NCI-H510A (cell line): ENCODE results near the gene RPL35.
A peak's percentile ranks its signal among the peaks of the same experiment; 100 is the strongest.

ENCODE experiments used
- DNase-seq: peaks from one replicate; lab custom pipeline; 2025; lab: John Stamatoyannopoulos, UW

The RPL35 gene

GRCh38 chr9:124877021-124877782, 15.4 kb upstream of the RPL35 start:
- peak; percentile 64 for DNase-seq

- DNase-seq = no peak
Observed at GRCh38 chr9:124875501-124875900, 13.7 kb upstream of the RPL35 start.

GRCh38 chr9:124873664-124874063, 11.9 kb upstream of the RPL35 start:
- no peak for DNase-seq

GRCh38 chr9:124871156-124871561, 9.4 kb upstream of the RPL35 start:
- DNase-seq = no peak

GRCh38 chr9:124870723-124871122, 9.0 kb upstream of the RPL35 start:
- no peak for DNase-seq

- no peak for DNase-seq
Observed at GRCh38 chr9:124869986-124870560, 8.3 kb upstream of the RPL35 start.

GRCh38 chr9:124869466-124869985, 7.8 kb upstream of the RPL35 start:
- DNase-seq = no peak

GRCh38 chr9:124868511-124869465, 7.0 kb upstream of the RPL35 start:
- peak; percentile 79 for DNase-seq

DNA sequence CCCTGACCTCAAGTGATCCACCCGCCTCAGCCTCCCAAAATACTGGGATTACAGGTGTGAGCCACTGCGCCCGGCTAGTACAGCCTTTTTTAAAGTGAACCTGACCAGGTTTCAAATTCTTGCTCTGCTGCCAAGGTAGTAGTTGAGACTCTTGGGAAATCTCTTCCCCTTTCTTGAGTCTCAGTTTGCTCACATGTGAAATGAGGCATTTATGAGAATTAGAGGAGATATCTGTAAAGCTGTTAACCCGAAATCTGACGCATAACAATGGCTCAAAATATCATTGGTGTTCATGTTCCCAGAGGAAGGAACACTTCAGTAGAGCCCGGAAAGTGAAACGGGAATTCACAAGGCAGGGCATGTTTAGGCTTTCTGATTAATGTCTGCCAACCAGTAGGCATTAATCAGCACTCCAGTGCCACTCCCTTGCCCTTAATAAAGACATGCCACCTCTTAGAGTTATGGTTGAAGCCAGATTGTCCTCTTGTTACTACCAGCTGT, 1.7 kb upstream of the RPL35 start:
- DNase-seq = no peak

DNA sequence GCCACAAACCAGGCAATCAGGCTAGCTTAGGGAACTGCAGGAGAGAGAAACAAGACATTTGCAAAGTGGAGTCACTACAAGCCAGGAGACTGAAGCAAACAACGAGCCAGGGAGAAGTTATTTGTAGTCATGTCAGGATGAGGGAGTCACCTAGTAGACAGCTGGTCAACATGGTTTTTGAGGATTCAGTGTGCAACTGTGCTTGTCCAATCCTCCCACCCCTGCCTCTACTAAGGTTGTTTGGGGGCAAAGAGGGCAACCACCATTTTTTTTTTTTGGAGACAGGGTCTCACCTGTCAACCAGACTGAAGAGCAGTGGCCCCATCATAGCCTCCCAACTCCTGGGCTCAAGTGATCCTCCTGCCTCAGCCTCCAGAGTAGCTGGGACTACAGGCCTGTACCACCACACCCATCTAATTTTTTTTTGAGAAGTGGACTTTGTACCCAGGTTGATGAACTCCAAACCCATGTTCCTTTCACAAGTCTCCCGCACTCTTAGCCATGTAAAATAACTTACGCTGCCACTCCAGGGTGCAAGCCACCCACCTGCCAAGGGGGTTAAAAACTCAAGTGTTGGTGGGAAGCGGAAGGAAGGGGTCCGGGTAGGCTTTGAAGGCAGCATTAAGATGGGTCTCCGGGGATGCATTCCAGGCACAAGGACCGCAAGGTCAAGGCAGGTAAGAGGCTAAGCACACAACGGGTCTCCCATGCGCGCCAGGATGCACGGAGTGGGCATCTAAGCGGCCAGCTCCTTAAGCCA, 995 bp downstream of the RPL35 start:
- DNase-seq = no peak

DNA sequence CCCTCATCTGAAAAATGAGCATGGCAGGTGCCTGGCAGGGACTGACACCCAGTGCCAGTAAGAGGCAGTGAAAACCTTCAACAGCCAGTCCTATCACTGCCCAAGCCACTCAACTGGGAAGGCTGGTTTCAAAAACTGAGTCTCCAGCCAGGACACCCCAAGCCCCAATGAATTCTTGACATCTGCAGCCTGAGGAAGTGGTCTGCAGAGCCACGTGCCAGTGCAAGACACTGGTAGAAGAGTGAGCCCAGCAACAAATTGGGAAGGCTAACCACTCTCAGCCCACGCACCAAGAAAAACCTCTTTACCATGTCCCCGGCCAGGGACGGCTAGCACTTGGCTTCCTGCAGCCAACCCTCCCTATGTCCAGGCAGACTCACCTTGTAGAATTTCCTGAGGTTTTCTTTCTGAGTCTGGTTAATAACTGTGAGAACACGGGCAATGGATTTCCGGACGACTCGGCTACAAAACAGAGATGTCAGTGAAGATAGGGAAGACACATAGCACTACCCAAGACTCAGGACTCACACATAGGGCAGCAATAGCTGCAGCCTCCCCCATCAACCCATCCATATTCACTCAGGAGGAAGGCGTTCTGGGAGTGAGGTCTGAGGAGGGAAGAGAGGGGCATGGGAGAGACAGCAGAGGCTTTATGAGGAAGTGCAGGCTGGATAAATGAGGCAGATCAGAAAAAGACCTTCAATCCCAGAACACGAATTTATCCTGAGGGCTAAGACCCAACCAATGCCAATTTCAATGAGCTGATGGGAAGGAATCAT, 1.8 kb downstream of the RPL35 start:
- DNase-seq = no peak

DNA sequence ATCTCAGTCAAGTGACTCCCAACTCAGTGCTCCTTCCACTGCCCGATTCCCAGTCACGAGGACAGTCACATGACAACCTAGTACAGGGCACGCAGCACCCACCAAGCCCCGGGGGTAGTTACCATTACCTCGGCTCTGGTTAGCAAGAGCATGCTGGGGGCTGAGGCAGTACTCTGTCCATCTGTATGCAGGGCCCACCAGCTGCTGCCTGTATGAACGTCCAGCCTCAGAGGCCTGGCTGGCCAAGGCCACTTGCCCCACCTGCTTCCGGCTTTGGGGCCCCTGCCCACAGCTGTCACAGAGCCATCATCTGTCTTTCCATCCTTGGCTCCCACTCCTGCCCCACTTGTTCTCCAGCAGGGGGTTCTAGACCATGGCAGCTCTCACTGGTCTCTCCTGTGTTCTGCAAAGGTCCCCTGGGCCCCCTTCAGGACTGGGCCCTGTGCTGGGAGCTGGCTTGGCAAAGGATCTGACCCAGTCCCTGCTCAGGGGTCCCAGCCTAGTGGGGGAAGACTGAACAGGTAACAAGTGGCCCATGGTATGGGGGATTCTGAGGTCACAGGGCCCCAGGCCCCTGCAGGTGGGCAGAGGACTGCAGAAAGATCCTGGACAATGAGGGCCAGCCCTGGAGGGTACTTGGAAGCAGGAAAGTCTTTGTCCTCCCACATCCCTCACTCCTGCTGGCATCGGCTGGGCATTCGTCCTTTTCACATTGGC, 3.3 kb downstream of the RPL35 start:
- no peak for DNase-seq

GRCh38 chr9:124857533-124858162, 4.1 kb downstream of the RPL35 start:
- DNase-seq = no peak

- no peak for DNase-seq
Observed at GRCh38 chr9:124855944-124856765, 5.6 kb downstream of the RPL35 start.

- no peak for DNase-seq
Observed at GRCh38 chr9:124855566-124855943, 6.2 kb downstream of the RPL35 start.

- no peak for DNase-seq
Observed at GRCh38 chr9:124854822-124855221, 6.9 kb downstream of the RPL35 start.

DNA sequence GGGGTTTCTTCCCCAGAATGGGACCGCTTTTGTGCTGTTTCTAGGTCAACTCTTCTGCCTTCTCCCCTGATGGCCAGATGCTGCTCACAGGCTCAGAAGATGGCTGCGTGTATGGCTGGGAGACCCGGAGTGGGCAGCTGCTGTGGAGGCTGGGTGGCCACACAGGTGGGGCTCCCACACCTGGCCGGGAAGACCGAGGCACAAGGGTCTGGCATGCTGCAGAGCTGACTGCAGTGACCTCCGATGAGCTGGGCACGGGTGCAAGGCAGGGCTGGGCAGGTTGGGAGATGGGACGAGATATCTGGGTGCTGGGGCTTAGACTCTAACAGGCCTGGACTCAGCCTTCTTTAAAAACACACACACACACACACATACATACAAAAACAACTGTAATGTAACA, 7.6 kb downstream of the RPL35 start:
- DNase-seq = no peak

DNA sequence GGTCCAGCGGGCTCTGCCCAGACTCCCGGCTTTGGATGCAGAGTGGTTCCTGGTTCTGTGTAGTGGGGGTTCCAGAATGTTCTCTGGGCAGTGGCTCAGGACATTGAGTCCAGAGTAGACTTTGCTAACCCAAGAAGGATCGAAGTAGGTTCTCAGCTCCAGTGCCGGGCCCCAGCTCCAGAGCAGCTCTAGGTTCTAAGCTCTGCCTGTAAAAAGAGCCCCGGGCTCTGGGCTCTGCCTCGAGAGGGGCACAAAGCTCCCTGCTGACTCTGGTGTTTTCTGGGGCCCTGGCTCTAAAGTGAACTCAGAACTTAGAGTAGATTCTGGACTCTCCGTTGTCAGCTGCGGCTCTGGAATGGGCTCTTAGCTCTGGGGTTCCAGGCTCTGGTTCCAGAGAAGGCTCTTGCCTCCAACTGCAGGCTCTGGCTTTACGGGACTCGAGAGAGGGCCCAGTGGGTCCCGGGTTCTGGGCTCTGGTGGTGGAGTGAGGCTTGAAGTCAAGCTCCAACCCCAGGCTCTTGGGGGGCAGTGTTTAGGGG, 8.1 kb downstream of the RPL35 start:
- DNase-seq = no peak
